ENCODE measurements around the gene IQCM.

The IQCM gene

DNA sequence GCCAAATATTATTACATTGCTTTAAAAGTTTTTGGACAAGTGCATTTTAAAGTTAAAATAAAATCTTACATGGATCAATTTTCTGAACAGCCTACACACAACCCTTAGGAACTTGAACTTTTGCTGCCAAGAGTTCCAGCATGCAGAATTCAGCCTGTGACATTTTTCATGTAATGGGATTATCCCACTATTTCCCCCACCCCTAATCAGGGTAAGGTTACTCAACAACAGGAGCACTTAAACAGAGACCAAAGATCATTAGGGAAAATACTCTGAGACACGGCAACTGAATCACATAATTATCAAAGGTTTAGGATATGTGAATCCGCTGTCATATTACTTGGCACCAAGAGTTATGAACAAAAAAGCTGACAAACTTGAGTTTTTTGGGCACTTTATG lies 47.2 kb downstream of the IQCM start:
- no peak for DNase-seq

DNA sequence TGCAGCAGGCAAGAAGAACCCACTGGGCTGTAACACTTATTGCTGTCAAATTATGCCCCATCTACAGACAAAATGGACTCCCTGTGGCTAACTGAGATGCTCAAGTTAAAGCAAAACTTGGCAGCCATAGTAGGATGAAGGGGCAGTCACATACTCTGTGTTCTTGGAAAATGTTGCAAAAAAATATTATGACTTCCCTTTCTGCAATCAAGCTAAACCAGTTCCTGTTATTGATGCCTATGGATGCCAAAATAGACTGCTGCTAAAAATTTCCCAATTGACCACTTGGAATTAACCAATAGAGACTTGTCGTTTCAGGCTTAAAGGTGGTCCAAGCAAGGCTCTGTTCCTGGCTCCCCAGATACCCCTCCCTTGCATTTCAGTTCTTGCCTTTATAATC lies 49.5 kb downstream of the IQCM start:
- no peak for DNase-seq

DNA sequence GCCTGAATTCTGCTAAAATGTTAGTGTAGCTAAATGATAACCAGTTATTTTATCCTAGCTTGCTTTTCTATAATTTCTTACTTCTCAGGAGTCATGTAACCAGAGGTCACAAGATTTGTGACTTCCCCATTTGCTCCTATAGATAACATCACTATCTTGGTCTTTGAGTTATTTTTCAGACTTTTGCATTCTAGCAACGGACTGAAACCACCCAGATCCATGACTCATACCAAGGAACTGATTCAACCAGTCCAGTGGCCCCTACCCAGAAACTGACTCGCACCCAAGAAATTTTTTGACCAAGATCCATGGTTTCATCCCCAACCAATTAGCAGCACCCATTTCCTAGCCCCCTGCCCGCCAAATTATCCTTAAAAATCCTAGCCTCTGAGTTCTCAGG lies 50.0 kb downstream of the IQCM start:
- DNase-seq = no peak

DNA sequence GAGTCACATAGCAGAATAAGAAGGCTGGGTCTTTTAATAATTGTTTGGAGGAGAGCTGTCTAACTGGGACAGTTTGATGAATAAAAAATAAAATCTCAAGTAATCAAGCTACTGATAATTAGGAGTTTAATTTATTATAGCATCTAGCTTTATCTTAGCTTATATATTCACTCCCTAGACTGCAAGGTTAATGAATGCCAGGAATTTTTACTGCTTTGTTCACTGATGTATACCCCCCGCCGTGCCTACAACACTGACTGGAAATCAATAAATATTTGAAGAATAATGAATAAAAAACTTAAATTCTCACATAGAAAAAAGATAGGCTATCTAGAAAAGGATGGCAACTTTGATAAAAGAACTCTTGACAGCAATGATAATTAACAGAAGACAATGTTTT lies 59.7 kb downstream of the IQCM start:
- DNase-seq = no peak

DNA sequence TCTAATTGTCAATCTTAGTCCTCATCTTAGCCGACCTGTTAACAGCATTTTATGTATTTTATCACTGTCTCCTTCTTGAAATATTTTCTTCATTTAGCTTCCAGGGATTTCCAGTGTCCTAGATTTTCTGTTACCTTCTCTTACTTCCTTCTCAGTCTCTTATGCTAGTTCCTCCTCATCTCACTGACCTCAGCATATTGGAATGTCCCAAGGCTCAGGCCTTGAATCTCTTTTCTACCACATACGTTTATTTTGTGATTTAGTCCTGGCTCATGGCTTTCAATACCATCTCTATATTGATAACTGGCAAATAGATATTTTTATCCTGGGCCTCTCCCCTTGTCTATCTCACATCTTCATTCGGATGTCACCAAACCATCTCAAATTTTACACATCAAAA lies 61.1 kb downstream of the IQCM start:
- no peak for DNase-seq

DNA sequence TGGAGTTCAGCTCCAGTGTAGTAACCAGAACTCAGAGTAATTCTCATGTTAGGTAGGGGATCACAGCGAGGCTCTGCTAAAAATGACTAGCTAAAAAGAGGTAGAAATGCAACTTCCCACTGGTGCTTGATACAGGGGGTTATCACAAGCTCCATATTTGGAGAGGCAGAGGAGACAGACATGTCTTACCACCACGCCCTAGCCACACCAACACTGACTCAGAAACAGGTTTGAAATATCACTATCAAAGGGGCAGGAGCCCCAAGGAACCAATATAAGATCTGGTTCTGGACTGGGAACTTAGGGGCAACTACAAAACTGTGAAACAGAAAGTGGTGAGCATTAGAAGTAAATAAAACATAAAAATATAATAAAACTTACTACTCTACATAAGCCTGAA lies 62.9 kb downstream of the IQCM start:
- no peak for DNase-seq

DNA sequence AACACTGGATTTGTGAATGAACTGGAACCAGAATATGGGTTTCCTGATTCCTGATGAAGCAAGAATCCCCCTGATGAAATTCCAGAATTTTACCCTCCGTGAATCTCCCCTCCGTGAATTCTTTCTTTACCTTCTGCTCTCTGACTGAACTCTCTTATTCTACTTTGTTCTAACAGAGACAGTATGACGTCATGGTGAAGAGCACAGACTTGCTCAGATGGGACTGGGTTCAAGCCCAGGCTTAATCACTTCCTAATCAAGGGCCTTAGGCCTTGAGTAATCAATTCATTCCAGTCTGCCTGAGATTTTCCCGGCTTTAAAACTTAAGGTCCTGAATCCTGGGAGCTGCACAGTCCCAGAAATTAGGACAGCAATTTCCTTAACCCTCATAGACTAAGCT lies 64.5 kb downstream of the IQCM start:
- DNase-seq = no peak

DNA sequence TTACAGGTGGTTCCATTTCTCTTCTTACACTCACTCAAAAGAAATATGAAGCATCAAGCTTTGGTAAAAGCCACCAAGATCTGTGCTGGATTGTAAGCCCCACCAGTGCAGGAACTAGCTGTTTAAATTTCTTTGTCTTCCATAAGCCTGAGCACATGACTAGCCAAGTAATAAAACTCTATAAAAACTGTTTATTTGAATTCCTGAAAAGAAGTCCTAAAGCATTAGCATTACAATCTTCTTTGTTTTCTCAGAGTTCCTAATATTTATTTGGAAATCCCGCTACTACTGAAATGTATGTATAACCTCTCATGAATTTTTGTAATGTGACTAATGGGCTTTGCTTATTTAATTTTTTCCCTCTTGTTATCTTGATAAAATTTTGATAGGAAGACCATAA lies 65.9 kb downstream of the IQCM start:
- no peak for DNase-seq

DNA sequence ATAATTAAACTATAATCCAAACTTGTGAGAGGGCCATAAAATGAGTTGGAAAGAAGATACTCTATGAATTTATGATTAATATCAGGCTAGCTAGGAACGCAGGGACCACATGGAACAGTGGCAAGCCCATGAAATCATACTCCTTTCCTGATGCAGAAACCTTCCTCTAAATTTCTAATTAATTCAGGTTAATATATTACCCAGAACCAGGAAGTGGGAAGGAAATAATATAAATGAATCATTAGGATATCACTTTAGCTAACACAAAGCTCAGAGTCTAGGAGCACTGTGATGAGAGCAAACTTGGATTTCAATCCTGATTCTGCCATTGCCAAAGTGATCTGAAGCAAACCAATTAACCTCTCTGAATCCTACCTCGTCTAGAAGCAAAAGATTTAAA lies 68.0 kb downstream of the IQCM start:
- no peak for DNase-seq

DNA sequence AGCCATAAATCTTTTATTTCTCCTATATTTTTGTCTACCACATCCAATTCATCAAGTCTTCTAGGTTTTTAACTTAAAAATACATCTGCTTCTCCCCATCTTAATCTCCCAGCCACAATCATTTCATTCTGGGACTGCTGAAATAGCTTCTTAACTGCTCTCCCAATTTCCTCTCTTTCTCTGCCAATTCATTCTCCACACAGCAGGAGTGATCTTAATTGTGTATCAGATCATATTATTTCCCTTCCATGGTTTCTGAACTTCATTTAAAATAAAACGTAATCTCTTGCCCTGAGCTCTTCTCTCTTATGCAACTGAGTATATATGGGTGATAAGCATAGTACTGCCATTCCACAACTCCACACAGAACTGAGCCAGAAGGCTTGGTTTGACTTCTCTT lies 69.4 kb downstream of the IQCM start:
- DNase-seq = no peak

DNA sequence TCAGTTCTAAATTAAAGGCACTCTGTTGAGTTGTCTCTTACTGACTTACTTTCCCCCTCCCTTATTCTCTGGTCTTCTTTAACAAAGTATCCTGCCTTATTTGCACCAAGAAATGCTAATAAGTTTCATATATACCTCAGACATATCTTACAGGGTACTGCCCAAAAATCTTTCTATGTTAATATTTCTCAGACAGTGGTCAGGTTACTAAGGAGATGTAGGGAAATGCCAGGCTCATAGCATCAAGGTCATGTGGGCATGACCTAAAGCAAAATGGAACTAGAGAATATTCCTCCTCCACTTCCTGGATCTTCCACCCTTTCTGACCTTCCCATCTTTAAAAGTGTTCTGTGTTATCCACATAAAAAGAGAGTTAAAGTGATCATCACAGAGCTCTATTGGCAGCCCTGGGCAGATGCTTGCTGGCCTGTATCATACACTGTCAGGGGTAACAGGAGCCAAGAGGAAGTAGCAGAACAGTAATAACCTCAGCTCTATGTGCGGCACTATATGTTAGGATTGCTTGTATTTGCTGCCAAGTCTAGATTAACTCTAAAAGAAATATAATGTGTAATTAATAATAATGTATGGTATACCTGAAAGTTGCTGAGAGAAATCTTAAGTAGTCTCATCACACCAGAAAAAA lies 74.3 kb downstream of the IQCM start:
- no peak for DNase-seq

DNA sequence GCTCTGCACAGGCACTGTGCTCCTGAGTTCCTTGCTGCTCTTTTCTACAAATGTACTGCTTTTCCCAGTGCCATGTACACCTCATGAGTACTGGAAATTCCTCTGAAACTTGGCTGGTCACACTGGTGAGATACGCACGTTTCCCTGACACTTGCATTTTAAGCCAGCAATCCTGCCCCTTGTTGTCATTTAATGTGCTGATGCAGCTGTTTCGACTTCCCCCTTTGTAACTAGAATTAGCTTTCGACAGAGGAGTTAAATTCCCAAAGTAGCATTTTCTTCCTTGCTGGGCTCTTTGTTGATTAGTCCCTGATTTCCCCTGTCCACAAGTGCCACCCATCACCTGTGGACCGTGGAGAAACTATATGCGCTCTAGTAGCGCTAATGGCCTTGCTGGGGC lies 77.5 kb downstream of the IQCM start:
- no peak for DNase-seq

DNA sequence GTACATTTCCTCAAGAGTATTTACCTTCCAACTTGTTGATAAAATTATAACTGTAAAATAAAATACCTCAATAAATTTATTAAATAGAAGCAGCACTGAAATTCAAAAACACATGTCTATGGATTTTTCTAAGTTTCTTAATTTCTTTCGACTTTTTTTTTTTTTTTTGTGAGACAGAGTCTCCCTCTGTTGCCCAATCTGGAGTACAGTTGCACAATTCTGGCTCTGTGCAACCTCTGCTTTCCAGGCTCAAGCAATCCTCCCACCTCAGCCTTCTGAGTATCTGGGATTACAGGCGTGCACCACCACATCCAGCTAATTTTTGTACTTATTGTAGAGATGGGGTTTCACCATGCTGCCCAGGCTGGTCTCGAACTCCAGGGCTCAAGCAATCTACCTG lies 79.8 kb downstream of the IQCM start:
- no peak for DNase-seq

DNA sequence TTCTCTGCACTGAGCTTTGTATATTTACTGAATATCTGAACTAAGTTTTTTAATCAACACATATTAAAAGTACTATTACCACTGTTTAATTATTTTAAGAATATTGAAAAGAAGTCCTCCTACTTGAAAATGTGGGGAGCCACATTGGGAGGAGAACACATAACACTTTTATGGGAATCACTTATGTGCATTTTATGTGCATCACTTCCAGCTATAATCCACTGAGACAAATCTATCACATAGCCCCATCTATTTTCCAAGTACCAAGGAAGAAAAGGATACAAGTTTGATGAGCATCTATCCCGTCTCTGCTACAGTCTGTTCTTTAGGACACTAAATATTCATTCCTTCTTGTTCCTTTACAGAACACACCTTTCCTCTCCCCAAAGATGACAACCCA lies 87.2 kb downstream of the IQCM start:
- no peak for DNase-seq

DNA sequence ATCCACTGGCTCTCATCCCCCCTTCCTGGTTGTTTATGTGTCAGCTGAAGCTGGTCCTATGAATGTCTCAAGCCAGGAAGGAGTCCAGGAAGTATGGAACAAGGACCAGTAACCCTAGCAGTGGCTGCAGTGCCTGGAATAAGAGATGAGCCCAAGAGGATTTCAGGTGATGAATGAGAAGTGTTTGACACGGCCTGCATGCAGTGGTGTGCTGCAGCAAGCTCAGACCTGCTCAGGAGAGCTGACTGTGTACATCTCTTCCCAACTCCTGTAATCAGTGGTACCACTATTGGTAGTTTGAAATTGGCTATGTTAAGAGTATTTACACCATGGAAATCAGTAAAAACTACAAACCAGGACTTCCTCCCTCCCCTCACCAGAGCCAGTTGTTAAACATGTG lies 88.0 kb downstream of the IQCM start:
- no peak for DNase-seq

DNA sequence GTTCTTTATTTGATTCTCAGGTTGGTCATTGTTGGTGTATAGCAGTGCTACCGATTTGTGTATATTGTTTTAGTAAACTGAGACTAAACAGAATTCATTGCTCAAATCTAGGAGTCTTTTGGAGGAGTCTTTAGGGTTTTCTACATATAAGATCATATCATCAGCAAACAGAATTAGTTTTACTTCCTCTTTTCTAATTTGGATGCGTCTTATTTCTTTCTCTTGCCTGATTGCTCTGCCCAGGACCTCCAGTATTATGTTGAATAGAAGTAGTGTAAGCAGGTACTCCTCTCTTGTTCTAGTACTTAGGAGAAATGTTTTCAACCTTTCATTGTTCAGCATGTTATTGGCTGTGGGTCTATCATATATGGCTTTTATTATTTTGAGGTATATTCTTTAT lies 92.6 kb downstream of the IQCM start:
- DNase-seq = no peak

DNA sequence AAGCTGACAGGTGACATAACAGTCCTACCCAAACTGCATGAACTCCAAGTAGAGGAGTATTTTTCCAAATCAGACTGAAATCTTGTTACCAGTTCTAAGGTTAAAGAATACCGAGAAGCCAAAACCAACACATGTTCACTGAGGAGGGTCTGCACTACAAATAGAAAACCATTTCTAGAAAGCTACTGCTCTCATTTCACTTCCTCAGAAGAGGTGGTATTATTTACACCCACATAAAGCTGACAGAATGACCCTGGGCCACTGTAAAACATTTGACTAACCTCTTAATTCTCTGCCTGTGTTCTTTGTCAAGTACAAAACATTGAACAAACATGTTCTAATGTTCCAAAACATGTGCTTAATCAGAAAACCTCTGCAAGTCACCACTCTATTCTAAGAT lies 95.8 kb downstream of the IQCM start:
- no peak for DNase-seq

DNA sequence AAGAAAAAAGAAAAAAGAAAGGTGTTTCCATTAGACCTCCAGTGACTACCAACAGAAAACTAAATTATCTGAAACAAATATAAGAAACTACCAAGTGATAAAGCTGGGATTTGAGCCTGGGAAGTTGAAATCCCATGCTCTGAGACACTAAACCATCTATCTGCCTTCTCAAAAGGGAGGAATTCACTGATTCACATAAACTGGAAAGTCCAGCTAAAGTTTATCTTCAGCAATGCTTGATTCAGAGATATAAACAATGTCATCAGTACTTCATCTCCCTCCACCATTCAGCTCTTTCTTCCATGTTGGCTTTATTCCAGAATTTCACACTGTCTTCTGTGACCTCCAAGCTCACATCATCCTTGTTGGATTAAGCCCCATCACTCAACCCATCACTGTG lies 96.3 kb downstream of the IQCM start:
- DNase-seq = no peak

DNA sequence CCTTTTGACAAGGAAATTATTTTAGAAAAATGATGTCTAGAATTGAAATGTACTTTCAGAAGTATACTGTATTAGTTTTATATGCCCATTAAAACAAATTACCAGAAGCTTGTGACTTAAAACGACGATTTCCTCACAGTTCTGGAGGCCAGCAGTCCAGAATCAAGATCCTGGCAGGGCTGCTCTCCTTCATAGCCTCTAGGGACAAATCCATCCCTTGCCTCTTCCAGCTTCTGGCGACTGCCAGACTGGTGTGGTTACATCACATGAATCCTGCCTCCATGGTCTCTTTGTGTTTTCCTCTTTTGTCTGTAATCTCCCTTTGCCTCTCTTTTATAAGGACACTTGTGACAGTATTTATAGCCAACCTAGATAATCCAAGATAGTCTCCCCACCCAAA lies 97.1 kb downstream of the IQCM start:
- DNase-seq = no peak

DNA sequence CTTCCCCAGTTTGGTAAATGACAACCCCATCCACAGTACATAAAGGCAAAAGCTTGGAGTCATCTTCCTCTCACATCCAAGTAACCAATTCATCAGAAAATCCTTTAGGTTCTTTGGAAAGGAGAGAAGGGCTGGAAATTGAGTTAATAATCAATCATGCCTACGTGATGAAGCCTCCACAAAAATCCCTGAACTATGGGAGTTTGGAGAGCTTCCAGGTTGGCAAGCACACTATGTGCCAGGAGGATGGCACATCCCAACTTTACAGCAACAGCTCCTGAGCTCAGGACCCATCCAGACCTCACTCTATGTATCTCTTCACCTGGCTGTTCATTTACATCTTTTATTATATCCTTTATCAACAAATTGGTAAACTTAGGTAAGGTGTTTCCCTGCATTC lies 98.9 kb downstream of the IQCM start:
- no peak for DNase-seq

DNA sequence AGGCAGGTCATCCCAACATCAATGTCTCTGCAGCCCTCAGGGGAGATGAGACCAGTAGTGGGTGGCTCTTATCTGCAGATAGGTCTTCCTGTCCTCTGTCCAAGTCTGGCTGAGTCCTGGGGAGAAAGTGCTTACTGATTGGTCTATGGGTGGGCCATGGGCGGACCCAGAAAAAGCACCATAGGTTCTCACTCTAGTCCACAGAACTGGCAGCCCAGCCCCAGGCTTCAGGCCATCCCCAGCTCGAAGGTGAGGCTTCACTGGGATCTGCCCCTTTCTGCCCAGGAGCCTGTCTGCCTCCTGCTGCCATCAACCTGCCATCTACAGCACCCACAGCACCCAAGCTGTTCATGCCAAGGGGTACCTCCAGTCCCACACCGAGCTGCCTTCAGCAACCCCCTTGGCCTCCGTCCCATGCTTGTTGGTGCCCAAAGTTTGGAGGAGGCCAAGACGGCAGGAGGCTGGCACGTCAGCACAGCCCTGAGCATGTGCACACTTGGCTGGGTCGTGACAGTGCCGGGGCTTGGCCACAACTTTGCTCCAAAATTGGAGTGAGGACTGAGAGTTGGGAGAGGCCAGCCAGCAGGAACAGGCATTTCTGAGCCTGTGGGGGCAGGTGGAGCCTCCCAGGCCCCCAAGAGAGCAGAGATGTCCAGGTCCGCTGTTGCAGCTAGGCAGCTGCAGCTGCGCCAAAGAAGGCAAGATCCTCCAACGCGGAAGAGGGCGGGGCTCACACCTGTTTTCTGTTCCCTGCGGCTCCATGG lies 99.6 kb downstream of the IQCM start:
- DNase-seq = no peak

DNA sequence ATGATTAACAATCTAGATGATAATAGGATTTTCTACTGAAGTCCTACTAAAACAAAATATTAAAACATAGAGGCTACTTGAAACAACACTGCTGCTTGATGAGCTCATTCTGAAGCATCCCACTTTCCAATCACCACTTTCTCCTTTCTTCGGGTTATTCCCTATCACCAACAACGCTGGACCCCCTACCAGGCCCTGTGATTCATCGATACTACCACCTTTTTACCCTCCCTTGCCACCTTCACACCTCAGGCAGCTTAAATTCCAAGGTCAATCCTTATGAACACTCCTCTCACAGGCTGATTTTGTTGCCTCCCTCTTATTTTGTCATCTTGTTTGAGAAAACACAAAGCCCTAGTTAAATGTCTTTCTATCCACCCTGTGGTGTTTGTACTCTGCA lies 102.6 kb downstream of the IQCM start:
- DNase-seq = no peak

DNA sequence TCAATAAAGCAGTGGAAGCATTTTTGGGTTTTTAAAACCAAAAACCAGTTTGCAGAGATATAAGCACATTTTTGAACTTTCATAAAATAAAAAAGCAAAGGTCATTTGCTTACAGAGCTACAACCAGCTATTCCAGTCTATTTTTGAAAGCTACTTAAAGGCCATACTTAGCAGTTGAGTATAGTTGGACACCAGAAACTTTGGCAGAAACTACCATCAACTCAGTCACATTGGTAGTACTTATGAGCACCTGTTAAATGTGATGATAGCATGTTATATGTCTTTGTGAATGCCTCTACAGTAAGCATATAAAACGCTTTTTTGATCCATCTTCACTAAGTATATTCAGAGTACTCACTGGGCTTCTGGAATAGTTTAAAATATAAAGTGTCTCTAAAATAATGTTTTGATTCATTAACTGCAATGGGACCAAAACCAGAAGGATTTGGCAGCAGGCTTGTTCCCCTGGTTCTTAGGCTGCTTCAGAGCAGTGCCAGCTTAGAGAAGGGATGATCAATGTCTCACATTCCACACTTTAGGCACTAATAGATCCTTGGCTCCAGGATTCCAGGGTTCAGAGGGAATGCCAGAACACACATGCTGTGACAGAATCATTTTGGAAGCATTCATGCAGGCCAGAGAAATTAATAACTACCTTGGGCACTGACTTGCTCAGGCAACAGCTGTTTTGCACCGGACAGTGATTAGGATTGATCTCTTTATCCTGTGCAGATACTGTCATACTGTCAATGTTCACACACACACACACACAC lies 103.9 kb downstream of the IQCM start:
- no peak for DNase-seq

DNA sequence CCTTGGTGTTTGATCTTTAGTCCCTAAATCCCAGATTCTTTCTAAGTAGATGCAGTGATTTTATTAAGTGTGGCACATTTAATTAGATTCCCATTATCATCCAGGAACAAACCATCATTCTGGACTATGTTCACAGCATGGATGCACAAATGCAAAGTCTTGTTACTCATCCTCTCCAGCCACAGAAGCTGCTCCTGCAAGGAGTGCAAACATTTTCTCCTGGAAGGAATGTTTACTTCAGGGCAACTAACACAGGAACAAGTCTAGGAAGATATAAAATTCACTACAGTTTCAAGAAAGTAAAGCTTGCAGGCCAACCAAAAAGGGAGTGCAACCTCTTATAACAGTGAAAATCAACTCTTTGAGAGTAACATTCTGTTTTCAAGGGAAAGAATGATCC lies 106.0 kb downstream of the IQCM start:
- no peak for DNase-seq
